ENCODE results near the gene CGRRF1.

The CGRRF1 gene

GRCh38 chr14:54567639-54568561, 58.2 kb downstream of the CGRRF1 start:
- no peak overlapping the region for H3K27ac ChIP-seq
- TF ChIP-seq, protein P1, sequence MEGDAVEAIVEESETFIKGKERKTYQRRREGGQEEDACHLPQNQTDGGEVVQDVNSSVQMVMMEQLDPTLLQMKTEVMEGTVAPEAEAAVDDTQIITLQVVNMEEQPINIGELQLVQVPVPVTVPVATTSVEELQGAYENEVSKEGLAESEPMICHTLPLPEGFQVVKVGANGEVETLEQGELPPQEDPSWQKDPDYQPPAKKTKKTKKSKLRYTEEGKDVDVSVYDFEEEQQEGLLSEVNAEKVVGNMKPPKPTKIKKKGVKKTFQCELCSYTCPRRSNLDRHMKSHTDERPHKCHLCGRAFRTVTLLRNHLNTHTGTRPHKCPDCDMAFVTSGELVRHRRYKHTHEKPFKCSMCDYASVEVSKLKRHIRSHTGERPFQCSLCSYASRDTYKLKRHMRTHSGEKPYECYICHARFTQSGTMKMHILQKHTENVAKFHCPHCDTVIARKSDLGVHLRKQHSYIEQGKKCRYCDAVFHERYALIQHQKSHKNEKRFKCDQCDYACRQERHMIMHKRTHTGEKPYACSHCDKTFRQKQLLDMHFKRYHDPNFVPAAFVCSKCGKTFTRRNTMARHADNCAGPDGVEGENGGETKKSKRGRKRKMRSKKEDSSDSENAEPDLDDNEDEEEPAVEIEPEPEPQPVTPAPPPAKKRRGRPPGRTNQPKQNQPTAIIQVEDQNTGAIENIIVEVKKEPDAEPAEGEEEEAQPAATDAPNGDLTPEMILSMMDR (IDR thresholded peaks at IDR 0.05): no peak
- H3K36me3 ChIP-seq: no peaks in the 10 kb centered on the region
- H3K27me3 ChIP-seq: peaks cover 93% of the 10 kb centered on the region
- peaks cover 6% of the 10 kb centered on the region for H3K9me3 ChIP-seq
- H3K4me1 ChIP-seq (ENCODE audit: control insufficient read depth in 1 of 2, insufficient read depth in 1 of 2, low read depth in 1 of 2, low read length in 1 of 2): peaks cover 32 to 43% of the 10 kb centered on the region in 2 experiments
- peak overlapping the region; percentile 53 to 71 for H3K4me3 ChIP-seq (ENCODE audit: low read depth in 1 of 2, low read length in 1 of 2)

DNA sequence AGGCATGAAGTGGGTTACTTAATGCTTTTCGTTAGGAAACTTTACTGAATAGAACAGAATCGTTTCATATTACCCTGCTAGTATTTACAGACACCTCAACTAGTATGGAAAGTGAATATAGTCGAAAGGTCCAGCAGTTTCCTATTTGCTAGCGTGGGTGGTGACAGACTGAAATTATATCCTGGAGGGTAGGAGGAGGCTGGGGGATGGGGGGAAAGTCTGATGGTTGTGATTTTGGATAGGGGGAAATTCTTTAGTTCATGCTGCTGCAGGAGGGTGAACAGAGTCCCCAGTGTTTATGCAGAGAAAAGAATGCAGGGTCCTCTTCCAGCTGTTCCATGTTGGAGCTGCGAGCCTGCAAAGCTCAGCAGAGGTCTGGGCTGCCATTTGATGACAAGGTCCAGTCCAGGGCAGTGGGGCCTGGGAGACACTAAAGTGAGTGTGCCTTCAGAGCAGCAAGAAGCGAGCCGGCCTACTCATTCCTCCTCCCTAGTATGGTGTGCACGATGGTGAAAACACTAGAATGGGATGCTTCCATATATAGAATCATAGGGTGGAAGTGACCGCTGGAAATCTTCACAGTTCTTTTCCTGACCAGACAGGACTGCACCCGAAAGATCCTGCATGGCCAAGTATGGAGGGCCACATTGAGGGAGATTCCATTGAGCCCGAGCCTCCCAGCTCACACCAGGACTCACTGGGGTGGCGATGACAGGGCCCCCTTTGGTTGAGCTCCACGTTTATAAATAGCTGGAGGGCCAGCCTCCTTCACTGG, 59.3 kb downstream of the CGRRF1 start:
- H3K27ac ChIP-seq: no peak overlapping the region
- no peaks in the 10 kb centered on the region for H3K36me3 ChIP-seq
- H3K4me1 ChIP-seq (ENCODE audit: control insufficient read depth in 1 of 2, insufficient read depth in 1 of 2, low read depth in 1 of 2, low read length in 1 of 2): peaks cover 32 to 43% of the 10 kb centered on the region in 2 experiments
- H3K9me3 ChIP-seq: peaks cover 6% of the 10 kb centered on the region
- TF ChIP-seq, protein P1 (IDR thresholded peaks at IDR 0.05): no peak
- H3K4me3 ChIP-seq (ENCODE audit: low read depth in 1 of 2, low read length in 1 of 2): no peak overlapping the region
- H3K27me3 ChIP-seq: peaks cover 83% of the 10 kb centered on the region

DNA sequence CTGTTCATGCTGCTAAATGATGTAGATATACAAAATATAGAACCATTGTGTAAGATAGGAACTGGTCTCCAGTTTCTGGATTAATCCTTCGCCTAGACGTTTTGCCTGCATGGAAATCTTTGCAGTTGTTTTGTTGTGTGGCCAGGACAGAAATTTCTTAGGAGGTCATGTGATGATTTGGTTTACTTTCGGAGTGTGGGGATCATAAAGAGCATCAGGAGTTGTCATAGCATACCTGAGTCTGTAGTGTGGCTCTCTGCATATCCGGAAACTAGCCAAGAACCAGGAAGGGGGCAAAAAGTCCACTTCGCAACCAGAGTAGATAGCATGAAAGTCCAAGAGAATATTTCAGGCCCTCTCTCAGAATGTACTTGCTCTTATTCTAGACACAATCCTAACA, 60.3 kb downstream of the CGRRF1 start:
- peaks cover 6% of the 10 kb centered on the region for H3K9me3 ChIP-seq
- peaks cover 73% of the 10 kb centered on the region for H3K27me3 ChIP-seq
- H3K4me3 ChIP-seq (ENCODE audit: low read depth in 1 of 2, low read length in 1 of 2): no peak overlapping the region
- TF ChIP-seq, protein P1 (IDR thresholded peaks at IDR 0.05): no peak
- peaks cover 22 to 33% of the 10 kb centered on the region in 2 experiments for H3K4me1 ChIP-seq (ENCODE audit: control insufficient read depth in 1 of 2, insufficient read depth in 1 of 2, low read depth in 1 of 2, low read length in 1 of 2)
- no peaks in the 10 kb centered on the region for H3K36me3 ChIP-seq
- no peak overlapping the region for H3K27ac ChIP-seq

DNA sequence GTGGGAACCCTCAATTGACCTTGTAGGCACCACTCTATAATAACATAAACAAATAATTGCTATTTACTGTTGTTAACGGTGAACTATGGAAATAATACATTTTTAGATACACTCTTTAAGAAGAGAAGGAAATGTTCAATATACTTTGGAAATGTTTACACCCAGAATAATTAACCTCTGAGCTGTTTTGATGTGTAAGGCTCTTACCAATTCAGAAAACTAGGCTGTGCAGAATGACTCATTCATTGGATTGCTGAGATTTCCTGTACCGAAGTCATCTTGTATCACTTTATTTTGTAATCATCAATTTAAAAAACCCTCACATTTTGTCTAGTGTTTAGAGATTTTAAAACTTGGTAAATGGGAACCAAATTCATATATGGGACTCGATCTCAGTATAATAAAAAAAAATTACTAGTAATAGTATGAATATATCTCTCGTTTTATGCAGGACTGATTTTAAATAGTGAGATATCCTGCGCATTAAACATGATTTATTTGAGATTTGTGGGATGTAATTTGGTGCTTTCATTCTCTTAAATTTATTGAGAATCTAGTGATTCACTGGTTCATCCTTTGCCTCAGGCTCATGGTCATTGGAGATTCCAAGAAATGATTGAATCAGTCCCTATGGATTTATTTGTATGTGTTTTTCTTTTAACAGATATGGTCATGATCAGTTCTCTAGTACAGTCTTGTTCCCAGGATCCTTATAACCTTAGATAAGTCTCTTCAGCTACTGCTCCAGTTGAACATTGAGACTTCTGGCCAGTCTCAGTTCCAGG, 61.1 kb downstream of the CGRRF1 start:
- Histone ChIP-seq H3K36me3 (no peaks in the 10 kb centered on the region), H3K9me3 (peaks cover 6% of the 10 kb centered on the region), H3K4me3 (ENCODE audit: low read depth in 1 of 2, low read length in 1 of 2) (no peak overlapping the region), H3K27me3 (peaks cover 65% of the 10 kb centered on the region), H3K4me1 (ENCODE audit: control insufficient read depth in 1 of 2, insufficient read depth in 1 of 2, low read depth in 1 of 2, low read length in 1 of 2) (peaks cover 15 to 25% of the 10 kb centered on the region in 2 experiments), H3K27ac (no peak overlapping the region)
- TF ChIP-seq, protein P1 (IDR thresholded peaks at IDR 0.05): no peak

DNA sequence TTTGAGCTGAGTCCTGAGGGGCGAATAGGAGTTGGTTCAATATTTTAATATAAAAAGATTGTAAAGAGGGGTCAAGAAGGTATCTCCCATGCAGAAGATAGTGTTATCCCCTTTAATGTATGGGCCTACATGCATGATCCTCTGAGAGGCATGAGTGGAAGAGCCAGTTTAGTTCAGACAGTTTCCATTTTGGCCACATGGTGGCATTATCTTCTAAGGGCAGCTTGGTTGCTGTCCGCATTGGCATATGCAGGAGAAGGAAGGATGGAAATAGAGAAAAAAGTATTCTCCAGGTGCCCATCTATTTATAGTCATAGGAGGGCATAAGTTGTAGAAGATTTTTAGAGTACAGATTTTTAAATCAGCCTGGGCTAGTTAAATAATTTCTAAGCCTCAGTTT, 62.6 kb downstream of the CGRRF1 start:
- H3K9me3 ChIP-seq: peaks cover 6% of the 10 kb centered on the region
- H3K4me1 ChIP-seq (ENCODE audit: control insufficient read depth in 1 of 2, insufficient read depth in 1 of 2, low read depth in 1 of 2, low read length in 1 of 2): peaks cover 4 to 10% of the 10 kb centered on the region in 2 experiments
- H3K27me3 ChIP-seq: peaks cover 50% of the 10 kb centered on the region
- no peaks in the 10 kb centered on the region for H3K36me3 ChIP-seq
- TF ChIP-seq, protein P1 (IDR thresholded peaks at IDR 0.05): no peak
- H3K27ac ChIP-seq: no peak overlapping the region
- no peak overlapping the region for H3K4me3 ChIP-seq (ENCODE audit: low read depth in 1 of 2, low read length in 1 of 2)
